Stimulated activated CD4-positive, alpha-beta T cell treated with anti-CD3 and anti-CD28 coated beads, TNF-alpha, amount 100 ng/mL, for 1 hour (primary cell): ENCODE data around the gene SLC6A17.

Source experiments
- DNase-seq, 3 donors: peaks; one replicate each; pipeline ENCODE4 v3.0.0-alpha.2; 2020; ENCODE audit warnings: low read depth in 3 of 3, low spot score in 1 of 3

The SLC6A17 gene

GRCh38 chr1:110172001-110172400 lies 21.7 kb downstream of the SLC6A17 start:
- DNase-seq, result no peak

DNA sequence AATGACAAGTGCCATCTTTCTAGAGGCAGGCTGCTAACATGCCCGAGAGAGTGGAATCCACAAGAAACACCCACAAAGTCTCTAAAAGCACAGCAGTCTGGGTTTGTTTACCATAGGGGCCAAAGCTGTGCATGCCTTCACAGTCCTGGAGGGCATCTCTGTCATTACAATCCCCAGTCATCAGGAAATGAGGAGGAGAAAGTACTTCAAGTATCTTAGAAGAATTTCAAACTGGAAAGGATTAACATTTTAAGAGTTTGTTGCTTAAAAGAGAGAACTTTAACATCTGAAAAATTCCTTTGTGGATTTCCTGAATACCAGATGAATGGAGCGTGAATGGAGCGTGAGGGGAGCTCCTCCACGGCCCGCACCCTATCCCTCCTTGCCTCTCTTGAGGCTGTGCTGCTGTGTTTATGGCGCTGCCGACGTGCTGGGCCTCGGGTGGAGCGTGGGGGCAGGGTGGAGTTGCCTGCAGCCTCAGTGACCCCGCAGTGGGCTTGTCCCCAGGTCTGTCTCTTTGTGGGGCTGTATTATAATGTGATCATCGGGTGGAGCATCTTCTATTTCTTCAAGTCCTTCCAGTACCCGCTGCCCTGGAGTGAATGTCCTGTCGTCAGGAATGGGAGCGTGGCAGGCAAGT lies 23.3 kb downstream of the SLC6A17 start:
- DNase-seq, result no peak

GRCh38 chr1:110174961-110175360 lies 24.7 kb downstream of the SLC6A17 start:
- no peak for DNase-seq

DNA sequence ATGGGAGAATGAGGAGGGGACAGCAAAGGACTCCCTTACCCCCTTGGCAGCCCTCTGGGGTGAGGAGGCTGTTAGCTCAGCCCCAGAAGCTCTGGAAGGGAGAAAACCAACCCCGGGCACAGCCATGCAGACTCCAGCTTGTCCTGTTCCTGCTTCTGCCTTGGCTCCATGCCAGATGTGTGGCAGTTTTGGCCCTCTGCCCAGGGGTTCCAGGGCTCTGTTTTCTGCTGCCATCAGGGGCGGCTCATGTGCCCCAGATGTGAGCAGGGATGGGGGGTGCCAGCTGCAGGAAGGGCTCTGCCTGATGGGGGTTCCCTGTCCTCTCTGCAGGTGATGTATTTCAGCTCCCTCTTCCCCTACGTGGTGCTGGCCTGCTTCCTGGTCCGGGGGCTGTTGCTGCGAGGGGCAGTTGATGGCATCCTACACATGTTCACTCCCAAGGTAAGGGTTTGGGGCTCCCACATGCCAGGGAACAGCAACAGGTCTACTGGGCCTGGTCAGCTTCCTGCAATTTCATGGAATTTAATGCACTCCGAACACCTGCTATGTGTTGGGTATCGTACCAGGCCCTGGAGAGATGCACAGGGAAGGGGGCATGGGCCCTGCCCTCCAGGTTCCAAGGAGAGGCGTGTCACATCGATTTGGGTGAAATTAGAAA lies 26.1 kb downstream of the SLC6A17 start:
- DNase-seq, result no peak

GRCh38 chr1:110177775-110178174 lies 27.5 kb downstream of the SLC6A17 start:
- no peak for DNase-seq

DNA sequence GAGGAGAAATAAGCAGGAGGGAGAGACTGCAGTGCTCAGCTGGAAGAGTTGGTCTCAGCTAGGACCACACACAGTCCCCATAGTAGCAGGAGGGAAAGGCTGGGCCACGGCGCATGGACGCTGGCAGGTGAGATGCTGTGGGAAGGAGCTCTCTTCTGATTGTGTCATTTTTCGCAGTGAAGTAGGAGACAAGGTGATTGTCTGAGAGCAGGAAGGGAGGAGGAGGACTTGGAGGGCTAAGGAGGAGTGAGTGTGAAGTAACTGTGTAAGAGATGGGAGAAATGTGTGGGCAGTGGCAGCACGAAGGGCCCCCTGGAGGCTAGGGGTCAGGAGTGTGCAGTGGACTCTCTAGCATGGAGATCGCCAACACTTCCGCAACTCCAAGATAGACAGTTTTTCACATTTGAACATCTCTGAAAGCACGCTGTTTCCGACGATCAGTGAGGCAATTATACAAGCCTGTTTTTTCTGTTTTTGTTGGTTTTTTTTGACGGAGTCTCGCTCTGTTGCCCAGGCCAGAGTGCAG lies 33.4 kb downstream of the SLC6A17 start:
- DNase-seq, result no peak

DNA sequence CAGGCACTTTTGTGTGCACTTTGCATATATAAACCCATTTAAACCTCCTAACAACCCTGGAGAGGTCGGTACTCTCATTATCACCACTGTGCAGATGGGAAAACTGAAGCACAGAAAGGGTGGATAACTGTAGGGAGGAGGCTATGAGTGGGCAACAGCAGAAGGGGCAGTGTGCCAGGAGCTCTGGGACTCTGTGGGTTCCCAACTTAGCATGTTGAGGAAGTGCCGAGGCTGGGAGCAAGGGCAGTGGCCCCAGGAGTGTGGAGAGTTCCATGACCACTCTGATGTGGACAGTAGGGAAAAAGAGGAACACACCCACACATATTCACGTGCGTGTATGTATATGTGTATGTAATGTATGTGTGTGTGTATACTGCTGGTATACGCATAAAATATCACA lies 34.2 kb downstream of the SLC6A17 start:
- no peak for DNase-seq

- no peak for DNase-seq
Measured at GRCh38 chr1:110185181-110185580, 34.9 kb downstream of the SLC6A17 start.

DNA sequence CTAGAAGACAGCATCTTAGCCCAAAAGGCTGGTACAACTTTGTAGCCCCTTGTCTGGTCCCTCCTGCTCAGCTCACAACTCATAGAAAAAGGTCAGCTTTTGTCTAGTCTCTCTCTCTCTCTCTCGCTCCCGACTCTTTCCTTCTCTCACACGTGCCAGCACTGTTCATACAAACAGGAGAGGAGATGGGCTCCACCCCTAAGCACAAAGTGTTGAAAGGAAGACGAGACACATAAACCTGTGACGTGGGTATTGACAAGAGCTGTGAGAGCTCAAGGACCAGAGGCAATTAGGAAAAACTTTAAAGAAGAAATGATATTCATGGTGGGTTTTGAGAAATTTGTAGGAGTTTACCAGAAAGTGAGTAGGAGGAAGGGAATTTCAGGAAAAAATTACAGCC lies 36.3 kb downstream of the SLC6A17 start:
- DNase-seq, result no peak

DNA sequence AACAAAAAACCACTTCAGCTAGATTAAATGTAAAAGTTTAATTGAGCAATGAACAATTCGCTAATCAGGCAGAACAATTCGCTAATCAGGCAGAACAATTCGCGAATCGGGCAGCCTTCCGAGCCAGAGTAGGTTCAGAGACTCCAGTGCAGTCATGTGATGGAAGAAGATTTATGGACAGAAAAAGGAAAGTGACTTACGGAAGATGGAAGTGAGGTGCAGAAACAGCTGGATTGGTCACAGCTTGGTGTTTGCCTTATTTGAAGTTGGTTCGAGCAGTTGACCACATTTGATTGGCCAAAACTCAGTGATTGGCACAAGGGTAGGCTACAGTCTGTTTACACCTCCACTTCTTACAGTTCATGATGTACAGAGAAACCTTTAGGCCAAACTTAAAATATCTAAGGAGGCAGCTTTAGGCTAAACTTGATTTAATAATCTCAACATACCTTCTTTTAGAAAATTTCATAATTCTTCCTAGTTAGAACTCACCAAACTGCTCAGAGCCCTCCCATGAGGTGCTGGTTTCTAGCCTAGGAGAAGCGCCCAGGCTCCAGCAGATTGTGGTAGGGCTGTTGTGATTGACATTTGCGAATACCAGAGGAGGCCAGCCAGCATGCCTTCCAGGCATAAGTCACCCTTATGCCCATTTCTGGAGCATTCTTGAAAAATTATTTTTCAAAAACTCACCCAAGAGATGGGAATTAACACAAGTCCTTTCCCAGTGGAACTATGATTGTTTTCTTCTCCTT lies 37.0 kb downstream of the SLC6A17 start:
- DNase-seq, result no peak

- no peak for DNase-seq
Measured at GRCh38 chr1:110188035-110188618, 37.8 kb downstream of the SLC6A17 start.

GRCh38 chr1:110189181-110189580 lies 38.9 kb downstream of the SLC6A17 start:
- no peak for DNase-seq

GRCh38 chr1:110190282-110190929 lies 40.1 kb downstream of the SLC6A17 start:
- DNase-seq, result no peak

- DNase-seq, result no peak
Measured at GRCh38 chr1:110192541-110192940, 42.2 kb downstream of the SLC6A17 start.

- DNase-seq, result no peak
Measured at GRCh38 chr1:110195196-110195595, 44.9 kb downstream of the SLC6A17 start.

DNA sequence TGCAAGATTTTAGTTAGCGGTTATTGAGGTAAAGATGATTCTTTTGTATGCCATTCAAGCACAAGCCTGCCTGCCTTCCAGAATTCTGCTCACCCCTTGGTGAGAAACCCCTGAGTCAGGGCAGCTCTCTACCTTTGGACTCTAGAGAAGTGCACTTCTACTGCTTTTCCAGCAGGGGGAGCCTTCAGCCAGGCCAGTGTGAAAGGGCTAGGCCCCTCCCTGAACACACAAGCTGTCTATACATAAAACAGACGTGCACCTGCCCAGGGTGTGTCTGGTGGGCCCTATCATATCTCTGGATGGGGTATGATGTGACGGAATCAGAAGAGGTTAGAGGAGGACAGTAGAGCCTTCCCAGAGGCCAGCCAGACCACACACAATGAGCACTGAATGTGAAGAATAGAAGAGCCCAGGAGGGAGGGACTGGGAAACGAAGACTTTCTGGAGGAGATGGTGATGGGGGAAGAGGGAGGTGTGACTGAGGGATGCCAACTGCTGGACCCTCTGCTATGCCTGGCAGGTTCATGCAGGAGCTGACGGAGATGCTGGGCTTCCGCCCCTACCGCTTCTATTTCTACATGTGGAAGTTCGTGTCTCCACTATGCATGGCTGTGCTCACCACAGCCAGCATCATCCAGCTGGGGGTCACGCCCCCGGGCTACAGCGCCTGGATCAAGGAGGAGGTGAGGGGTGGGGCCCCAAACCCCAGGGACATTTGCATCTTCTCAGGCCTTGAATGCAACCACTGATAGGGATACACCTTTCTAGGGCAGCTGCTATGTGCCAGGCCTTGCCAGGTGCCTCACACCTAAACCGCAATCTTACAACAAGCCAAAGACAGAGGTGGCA lies 46.8 kb downstream of the SLC6A17 start:
- peak in 1 of 3 donors; percentile 22 for DNase-seq

DNA sequence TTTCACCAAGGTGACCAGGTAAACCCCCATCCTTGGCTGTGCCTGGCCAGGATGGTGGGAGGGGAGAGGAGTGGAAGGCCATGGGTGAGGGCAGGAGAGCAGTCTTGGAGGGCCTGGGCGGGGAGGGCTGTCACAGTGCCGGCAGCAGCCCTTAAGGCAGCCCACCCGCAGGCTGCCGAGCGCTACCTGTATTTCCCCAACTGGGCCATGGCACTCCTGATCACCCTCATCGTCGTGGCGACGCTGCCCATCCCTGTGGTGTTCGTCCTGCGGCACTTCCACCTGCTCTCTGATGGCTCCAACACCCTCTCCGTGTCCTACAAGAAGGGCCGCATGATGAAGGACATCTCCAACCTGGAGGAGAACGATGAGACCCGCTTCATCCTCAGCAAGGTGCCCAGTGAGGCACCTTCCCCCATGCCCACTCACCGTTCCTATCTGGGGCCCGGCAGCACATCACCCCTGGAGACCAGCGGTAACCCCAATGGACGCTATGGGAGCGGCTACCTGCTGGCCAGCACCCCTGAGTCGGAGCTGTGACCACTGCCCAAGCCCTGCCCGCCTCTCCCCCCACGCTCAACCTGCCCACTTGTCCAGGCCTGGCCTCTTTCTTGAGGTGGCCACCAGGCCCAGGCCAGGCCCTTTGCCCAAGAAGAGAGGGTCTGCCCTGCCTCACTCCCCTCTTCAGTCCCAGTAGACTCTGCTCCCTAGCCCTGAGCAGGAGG lies 47.8 kb downstream of the SLC6A17 start:
- DNase-seq, result no peak

DNA sequence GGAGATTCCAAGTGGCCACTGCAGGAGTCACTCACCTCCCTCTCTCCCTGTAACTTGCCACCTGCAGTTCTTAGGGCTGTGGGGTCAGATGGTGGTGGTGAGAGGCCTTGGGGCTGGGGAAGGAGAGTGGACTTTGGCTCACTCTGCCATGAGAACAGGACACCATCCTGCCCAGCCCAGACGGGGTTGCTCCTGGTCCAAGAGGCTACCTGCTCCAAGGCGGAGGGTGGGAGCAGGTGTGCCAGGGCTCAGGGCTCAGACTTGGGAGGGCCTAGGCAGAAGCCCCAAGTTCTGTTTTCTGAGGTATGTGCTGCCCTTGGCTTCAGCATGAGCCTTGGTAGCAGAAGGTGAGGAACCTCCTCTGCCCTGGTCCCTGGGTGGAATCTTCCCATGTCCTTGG lies 48.5 kb downstream of the SLC6A17 start:
- no peak for DNase-seq

- no peak for DNase-seq
Measured at GRCh38 chr1:110200190-110200589, 49.9 kb downstream of the SLC6A17 start.

DNA sequence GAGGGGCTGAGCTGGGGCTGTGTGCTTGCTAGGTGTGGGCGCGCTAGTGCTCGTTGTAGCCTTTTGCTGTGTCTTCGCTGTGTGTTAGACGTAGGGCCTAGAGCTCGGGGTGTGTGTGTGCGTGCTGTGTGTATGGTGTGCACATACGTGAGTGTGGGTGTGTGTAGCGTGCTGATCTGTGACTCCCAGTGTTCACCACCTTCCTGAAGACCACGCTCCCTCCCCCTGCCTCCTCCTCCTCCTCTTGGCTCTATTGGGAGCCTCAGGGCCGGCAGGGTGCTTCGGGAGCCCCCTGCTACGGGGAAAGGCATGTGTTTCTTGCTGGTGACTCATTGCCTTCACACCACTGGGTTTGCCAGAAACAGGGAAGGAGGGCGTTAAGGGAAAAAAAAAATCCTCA lies 50.4 kb downstream of the SLC6A17 start:
- DNase-seq, result no peak
